Activated B cell treated with CpG ODN at 0.5 μM for 24 hours (primary cell): ENCODE measurements around the gene ZNF263. TPM values are rescaled to one million over a fixed set of nuclear protein-coding genes. Genes with fewer than 3 reads are reported as not detected.

Experiments
- ATAC-seq: fragments of 200-7000 bp; cut with Tn5 transposase; one replicate; pipeline ENCODE4 v1.10.0; 2021; ENCODE audit warnings: low read depth, mild to moderate bottlenecking, moderate library complexity
- CTCF ChIA-PET: fragments of 350-600 bp; sonication (Branson Sonifier 250); formaldehyde crosslinking; loops from one replicate; lab custom pipeline; 2021; ENCODE audit warnings: antibody characterized with exemption; lab: Charles Lee
- POLR2A ChIA-PET: fragments of 350-600 bp; sonication (Branson Sonifier 250); formaldehyde crosslinking; loops from one replicate; lab custom pipeline; 2021; ENCODE audit warnings: antibody characterized with exemption; lab: Charles Lee
- DNase-seq: peaks from one replicate; pipeline ENCODE4 v3.0.0; 2022
- H3K27ac Mint-ChIP-seq: one replicate; pipeline ENCODE4 v1.8.0; 2020; ENCODE audit warnings: mixed read lengths
- H3K27me3 Mint-ChIP-seq: one replicate; pipeline ENCODE4 v1.8.0; 2021; ENCODE audit warnings: mixed read lengths
- H3K36me3 Mint-ChIP-seq: one replicate; pipeline ENCODE4 v1.8.0; 2021; ENCODE audit warnings: low read depth, mixed read lengths
- H3K4me1 Mint-ChIP-seq: one replicate; pipeline ENCODE4 v1.8.0; 2021; ENCODE audit warnings: mixed read lengths
- H3K4me3 Mint-ChIP-seq: one replicate; pipeline ENCODE4 v1.8.0; 2020; ENCODE audit warnings: mild to moderate bottlenecking, mixed read lengths
- H3K9me3 Mint-ChIP-seq: one replicate; pipeline ENCODE4 v1.8.0; 2020; ENCODE audit warnings: mixed read lengths
- CTCF ChIP-seq: fragments of 200-600 bp; IDR thresholded peaks from one replicate; pipeline ENCODE4 v1.8.0; 2022; ENCODE audit warnings: antibody characterized with exemption, mild to moderate bottlenecking
- intact Hi-C: fragments of 100-400 bp; cut with micrococcal nuclease; formaldehyde crosslinking; loops from one replicate; pipeline ENCODE4 v1.15.1; 2024
- total RNA-seq: library from RNA; stranded (reverse); gene quantifications from 2 replicates; pipeline ENCODE4 v1.2.3, GENCODE V29; 2022

ZNF263 gene
- total RNA-seq, 1 donor from 2014 or later = 42.9 TPM

- no peak for ATAC-seq
- DNase-seq = no peak
- Mint-ChIP-seq H3K4me3 (no peak within 1 kb of the TSS), H3K36me3 (no peaks in the 10 kb centered on the region), H3K27ac (no peak within 1 kb of the TSS), H3K27me3 (peaks cover 9% of the 10 kb centered on the region), H3K4me1 (no peaks in the 10 kb centered on the region), H3K9me3 (no peaks in the 10 kb centered on the region)
- TF ChIP-seq CTCF = no peak
- intact Hi-C loops = no loop called here
- CTCF ChIA-PET = no interaction called here
- POLR2A ChIA-PET = interaction anchor here (1.1 kb wide), 1 partner anchor 27 kb away, joined by 3 read pairs; the partner anchor contains the start of gene ZNF263
Observed at GRCh38 chr16:3256146-3256865, 27.0 kb upstream of the ZNF263 start, which contains the start of gene MEFV. TSS of gene MEFV (minus strand) at chr16:3256633. CDS start at chr16:3256587, 46 bp downstream.

GRCh38 chr16:3256866-3257465 is 26.3 kb upstream of the ZNF263 start:
- CTCF ChIA-PET = no interaction called here
- no peak for TF ChIP-seq CTCF
- Mint-ChIP-seq H3K9me3 (no peaks in the 10 kb centered on the region), H3K27ac (no peak overlapping the region), H3K4me3 (no peak overlapping the region), H3K36me3 (no peaks in the 10 kb centered on the region), H3K4me1 (no peaks in the 10 kb centered on the region), H3K27me3 (peaks cover 9% of the 10 kb centered on the region)
- ATAC-seq (no peak), DNase-seq (no peak)
- POLR2A ChIA-PET = interaction anchor here (1.1 kb wide), 1 partner anchor 26 kb away, joined by 3 read pairs; the partner anchor contains the start of gene ZNF263
- intact Hi-C loops = no loop called here

GRCh38 chr16:3259836-3260235 is 23.5 kb upstream of the ZNF263 start:
- no peak for TF ChIP-seq CTCF
- DNase-seq = no peak
- H3K36me3 Mint-ChIP-seq = peaks cover 10% of the 10 kb centered on the region
- no peak overlapping the region for H3K4me3 Mint-ChIP-seq
- H3K4me1 Mint-ChIP-seq = peaks cover 16% of the 10 kb centered on the region
- intact Hi-C loops = loop anchor here (10.0 kb wide), 1 partner anchor 105 kb away; no protein-coding TSS in a partner anchor
- H3K9me3 Mint-ChIP-seq = no peaks in the 10 kb centered on the region
- ATAC-seq = no peak
- POLR2A ChIA-PET = no interaction called here
- CTCF ChIA-PET = no interaction called here
- no peak overlapping the region for H3K27ac Mint-ChIP-seq
- H3K27me3 Mint-ChIP-seq = peaks cover 7% of the 10 kb centered on the region

- ATAC-seq (no peak), DNase-seq (no peak)
- H3K4me1 Mint-ChIP-seq = peaks cover 27% of the 10 kb centered on the region
- peaks cover 20% of the 10 kb centered on the region for H3K36me3 Mint-ChIP-seq
- TF ChIP-seq CTCF = no peak
- intact Hi-C loops = loop anchor here (10.0 kb wide), 1 partner anchor 108 kb away; no protein-coding TSS in a partner anchor
- CTCF ChIA-PET = interaction anchor here (1.2 kb wide), 1 partner anchor 238 kb away, joined by 3 read pairs; the partner anchor contains the start of gene CLUAP1
- POLR2A ChIA-PET = interaction anchor here (0.8 to 2.6 kb wide), 3 partner anchors 20 to 112 kb away, joined by 3 to 7 read pairs (median 7); partner anchors contain the start of gene ZNF263
- peaks cover 7% of the 10 kb centered on the region for H3K27me3 Mint-ChIP-seq
- H3K4me3 Mint-ChIP-seq = peak overlapping the region; percentile 89
- peak overlapping the region; percentile 75 for H3K27ac Mint-ChIP-seq
- no peaks in the 10 kb centered on the region for H3K9me3 Mint-ChIP-seq
Observed at GRCh38 chr16:3262517-3262916, 20.8 kb upstream of the ZNF263 start.
